HG03457 (cell line): ENCODE measurements around the gene MGAT5.

ENCODE experiments used
- ATAC-seq: cut with Tn5 transposase; IDR thresholded peaks from one replicate; pipeline ENCODE4 v1.9.1; 2021; ENCODE audit warnings: moderate number of reproducible peaks; ENCODE audit not compliant: unreplicated experiment

MGAT5 gene

GRCh38 chr2:134252092-134252750, 1.7 kb upstream of the MGAT5 start:
- no peak for ATAC-seq

GRCh38 chr2:134253117-134253704, 661 bp upstream of the MGAT5 start:
- ATAC-seq = peak; percentile 68

GRCh38 chr2:134254824-134255223, 952 bp downstream of the MGAT5 start:
- no peak for ATAC-seq

GRCh38 chr2:134256956-134257355, 3.1 kb downstream of the MGAT5 start:
- ATAC-seq = no peak

- ATAC-seq = no peak
Observed at GRCh38 chr2:134257509-134257908, 3.6 kb downstream of the MGAT5 start.

- ATAC-seq = no peak
Observed at GRCh38 chr2:134257965-134258683, 4.3 kb downstream of the MGAT5 start.

GRCh38 chr2:134258684-134259388, 5.0 kb downstream of the MGAT5 start:
- ATAC-seq = peak; percentile 45

- no peak for ATAC-seq
Observed at GRCh38 chr2:134259571-134259970, 5.7 kb downstream of the MGAT5 start.

GRCh38 chr2:134259994-134260393, 6.1 kb downstream of the MGAT5 start:
- ATAC-seq = no peak

- no peak for ATAC-seq
Observed at GRCh38 chr2:134260713-134261112, 6.8 kb downstream of the MGAT5 start.

GRCh38 chr2:134261398-134262131, 7.7 kb downstream of the MGAT5 start:
- ATAC-seq = peak; percentile 41

GRCh38 chr2:134262684-134263083, 8.8 kb downstream of the MGAT5 start:
- ATAC-seq = no peak

GRCh38 chr2:134268265-134268664, 14.4 kb downstream of the MGAT5 start:
- ATAC-seq = no peak

- ATAC-seq = no peak
Observed at GRCh38 chr2:134269230-134269629, 15.4 kb downstream of the MGAT5 start.

GRCh38 chr2:134269972-134270735, 16.3 kb downstream of the MGAT5 start:
- no peak for ATAC-seq

- no peak for ATAC-seq
Observed at GRCh38 chr2:134271758-134272157, 17.9 kb downstream of the MGAT5 start.

GRCh38 chr2:134272806-134273205, 18.9 kb downstream of the MGAT5 start:
- no peak for ATAC-seq

- ATAC-seq = no peak
Observed at GRCh38 chr2:134273256-134273983, 19.5 kb downstream of the MGAT5 start.

- no peak for ATAC-seq
Observed at GRCh38 chr2:134274121-134274520, 20.2 kb downstream of the MGAT5 start.
